ENCODE data around the gene PLP2. TPM values are rescaled to one million over a fixed set of nuclear protein-coding genes. Genes with fewer than 3 reads are reported as not detected.
A peak's percentile ranks its signal among the peaks of the same experiment; 100 is the strongest.

The PLP2 gene
- total RNA-seq, 1 donor from 2014 or later = 3.9 TPM

- Mint-ChIP-seq H3K27ac (no peak overlapping the region), H3K27me3 (no peaks in the 10 kb centered on the region), H3K4me1 (ENCODE audit: low read depth) (peaks cover 9% of the 10 kb centered on the region), H3K9me3 (ENCODE audit: low read depth) (peaks cover 6% of the 10 kb centered on the region), H3K4me3 (ENCODE audit: low read depth) (peak overlapping the region; percentile 19), H3K36me3 (ENCODE audit: insufficient read depth) (peaks cover 7% of the 10 kb centered on the region)
- no peak for DNase-seq (ENCODE audit: low spot score, unreplicated experiment)
- no peak for TF ChIP-seq CTCF (IDR thresholded peaks at IDR 0.05; ENCODE audit: unreplicated experiment)
Measured at GRCh38 chrX:49187028-49187394, 15.3 kb downstream of the PLP2 start.

- Mint-ChIP-seq H3K4me1 (ENCODE audit: low read depth) (peaks cover 9% of the 10 kb centered on the region), H3K27me3 (no peaks in the 10 kb centered on the region), H3K4me3 (ENCODE audit: low read depth) (peak overlapping the region; percentile 19), H3K36me3 (ENCODE audit: insufficient read depth) (peaks cover 2% of the 10 kb centered on the region), H3K27ac (no peak overlapping the region), H3K9me3 (ENCODE audit: low read depth) (peaks cover under 1% of the 10 kb centered on the region)
- no peak for DNase-seq (ENCODE audit: low spot score, unreplicated experiment)
- TF ChIP-seq CTCF (IDR thresholded peaks at IDR 0.05; ENCODE audit: unreplicated experiment) = no peak
Measured at GRCh38 chrX:49187526-49187925, 15.8 kb downstream of the PLP2 start.

- Mint-ChIP-seq H3K9me3 (ENCODE audit: low read depth) (peaks cover 3% of the 10 kb centered on the region), H3K4me3 (ENCODE audit: low read depth) (no peak overlapping the region), H3K36me3 (ENCODE audit: insufficient read depth) (peaks cover 1% of the 10 kb centered on the region)
Measured at GRCh38 chrX:49188468-49189076, 16.9 kb downstream of the PLP2 start.

GRCh38 chrX:49189606-49190005, 17.9 kb downstream of the PLP2 start:
- Mint-ChIP-seq H3K4me1 (ENCODE audit: low read depth) (peaks cover 9% of the 10 kb centered on the region), H3K9me3 (ENCODE audit: low read depth) (peaks cover 5% of the 10 kb centered on the region), H3K27me3 (no peaks in the 10 kb centered on the region), H3K27ac (no peak overlapping the region), H3K4me3 (ENCODE audit: low read depth) (no peak overlapping the region), H3K36me3 (ENCODE audit: insufficient read depth) (peaks cover 1% of the 10 kb centered on the region)
- TF ChIP-seq CTCF (IDR thresholded peaks at IDR 0.05; ENCODE audit: unreplicated experiment) = no peak
- no peak for DNase-seq (ENCODE audit: low spot score, unreplicated experiment)

More at GRCh38 chrX:49188468-49189076, 16.9 kb downstream of the PLP2 start:
- no peak overlapping the region for H3K27ac Mint-ChIP-seq
- DNase-seq (ENCODE audit: low spot score, unreplicated experiment) = no peak
- no peak for TF ChIP-seq CTCF (IDR thresholded peaks at IDR 0.05; ENCODE audit: unreplicated experiment)
- H3K27me3 Mint-ChIP-seq = no peaks in the 10 kb centered on the region
- H3K4me1 Mint-ChIP-seq (ENCODE audit: low read depth) = peaks cover 9% of the 10 kb centered on the region

- Mint-ChIP-seq H3K27me3 (no peaks in the 10 kb centered on the region), H3K4me1 (ENCODE audit: low read depth) (peaks cover 6% of the 10 kb centered on the region), H3K36me3 (ENCODE audit: insufficient read depth) (peaks cover 1% of the 10 kb centered on the region), H3K9me3 (ENCODE audit: low read depth) (peaks cover 8% of the 10 kb centered on the region), H3K4me3 (ENCODE audit: low read depth) (peak overlapping the region; percentile 78), H3K27ac (peak overlapping the region; percentile 87)
- TF ChIP-seq CTCF (IDR thresholded peaks at IDR 0.05; ENCODE audit: unreplicated experiment) = no peak
- DNase-seq (ENCODE audit: low spot score, unreplicated experiment) = peak; percentile 65
Measured at GRCh38 chrX:49190821-49191573, 19.3 kb downstream of the PLP2 start.

Measured in progenitor cell of endocrine pancreas (in vitro differentiated cells).